HG03558 (cell line): ENCODE results near the gene OR2T4.

Source experiments
- ATAC-seq: cut with Tn5 transposase; IDR thresholded peaks from one replicate; pipeline ENCODE4 v1.9.1; 2021; ENCODE audit warnings: moderate number of reproducible peaks; ENCODE audit not compliant: unreplicated experiment; ENCODE audit errors: extremely low read depth

The OR2T4 gene

GRCh38 chr1:248361121-248361715 is at the start of gene OR2T4:
Gene OR2T4 (plus strand): TSS chr1:248361665. CDS start chr1:248361665, 0 bp downstream.
- no peak for ATAC-seq

GRCh38 chr1:248316796-248317195 is 44.7 kb upstream of the OR2T4 start:
- ATAC-seq: no peak

- no peak for ATAC-seq
Measured at GRCh38 chr1:248324468-248324867, 37.0 kb upstream of the OR2T4 start, which contains the start of gene OR2M7. Gene OR2M7 (minus strand): TSS chr1:248324568. CDS start chr1:248324568, 0 bp downstream.

GRCh38 chr1:248343451-248343850 is 18.0 kb upstream of the OR2T4 start:
- ATAC-seq: no peak

- no peak for ATAC-seq
Measured at GRCh38 chr1:248348475-248348874, 13.0 kb upstream of the OR2T4 start, which contains the start of gene OR14C36. Gene OR14C36 (plus strand): TSS chr1:248348775. CDS start chr1:248348775, 0 bp downstream.

- ATAC-seq: no peak
Measured at GRCh38 chr1:248359415-248359814, 2.0 kb upstream of the OR2T4 start.

GRCh38 chr1:248366609-248367008 is 5.1 kb downstream of the OR2T4 start:
- no peak for ATAC-seq

- no peak for ATAC-seq
Measured at GRCh38 chr1:248372394-248372793, 10.9 kb downstream of the OR2T4 start.

GRCh38 chr1:248373761-248374160 is 12.3 kb downstream of the OR2T4 start:
- ATAC-seq: no peak

- no peak for ATAC-seq
Measured at GRCh38 chr1:248375446-248375845, 14.0 kb downstream of the OR2T4 start, which contains the start of gene OR2T6. Gene OR2T6 (plus strand): TSS chr1:248375746. CDS start chr1:248387609, 11,863 bp downstream.

GRCh38 chr1:248376916-248377315 is 15.5 kb downstream of the OR2T4 start:
- ATAC-seq: no peak

GRCh38 chr1:248380854-248381253 is 19.4 kb downstream of the OR2T4 start:
- ATAC-seq: no peak

GRCh38 chr1:248388426-248388825 is 27.0 kb downstream of the OR2T4 start:
- no peak for ATAC-seq

GRCh38 chr1:248393050-248393449 is 31.6 kb downstream of the OR2T4 start:
- ATAC-seq: no peak

- no peak for ATAC-seq
Measured at GRCh38 chr1:248402748-248403147, 41.3 kb downstream of the OR2T4 start, which contains the start of gene OR2T1. Gene OR2T1 (plus strand): TSS chr1:248403048. CDS start chr1:248406148, 3,100 bp downstream.

GRCh38 chr1:248404024-248404423 is 42.6 kb downstream of the OR2T4 start:
- no peak for ATAC-seq

- no peak for ATAC-seq
Measured at GRCh38 chr1:248406721-248407692, 45.5 kb downstream of the OR2T4 start.
